GM19351 (cell line): ENCODE data around the gene ZNF644.

Experiments used
- ATAC-seq: cut with Tn5 transposase; IDR thresholded peaks from one replicate; pipeline ENCODE4 v1.9.1; 2021; ENCODE audit warnings: mild to moderate bottlenecking, moderate library complexity; ENCODE audit not compliant: unreplicated experiment

Gene ZNF644

GRCh38 chr1:90990779-90991178, 31.1 kb downstream of the ZNF644 start:
- ATAC-seq: no peak

DNA sequence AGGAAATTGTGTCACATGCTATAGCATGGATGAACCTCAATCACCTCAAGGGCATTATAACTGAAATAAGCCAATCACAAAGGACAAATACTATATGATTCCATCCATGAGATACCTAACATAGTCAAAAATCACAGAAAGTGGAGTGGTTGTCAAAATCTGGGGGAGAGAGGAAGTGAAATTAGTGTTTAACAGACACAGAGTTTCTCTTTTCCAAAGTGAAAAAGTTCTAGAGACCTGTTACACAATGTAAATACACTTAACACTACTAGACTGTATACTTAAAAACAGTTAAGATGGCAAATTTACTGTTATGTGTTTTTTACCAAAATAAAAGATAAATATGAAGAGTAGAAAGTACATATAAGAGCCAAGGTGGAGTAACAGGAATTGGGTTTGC, 31.8 kb downstream of the ZNF644 start:
- peak; percentile 71 for ATAC-seq

DNA sequence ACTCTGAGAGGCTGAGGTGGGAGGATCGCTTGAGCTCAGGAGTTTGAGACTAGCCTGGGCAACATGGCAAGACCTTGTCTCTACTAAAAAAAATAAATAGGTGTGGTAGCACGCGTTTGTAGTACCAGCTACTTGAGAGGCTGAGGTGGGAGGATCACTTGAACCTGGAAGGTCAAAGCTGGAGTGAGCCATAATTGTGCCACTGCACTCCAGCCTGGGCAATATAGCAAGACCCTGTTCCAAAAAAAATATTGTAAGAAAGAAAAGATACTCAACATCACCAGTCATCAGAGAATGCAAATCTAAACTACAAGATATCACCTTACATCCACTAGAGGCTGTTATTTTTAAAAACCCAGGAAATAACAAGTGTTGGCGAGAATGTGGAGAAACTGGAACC, 32.5 kb downstream of the ZNF644 start:
- no peak for ATAC-seq

DNA sequence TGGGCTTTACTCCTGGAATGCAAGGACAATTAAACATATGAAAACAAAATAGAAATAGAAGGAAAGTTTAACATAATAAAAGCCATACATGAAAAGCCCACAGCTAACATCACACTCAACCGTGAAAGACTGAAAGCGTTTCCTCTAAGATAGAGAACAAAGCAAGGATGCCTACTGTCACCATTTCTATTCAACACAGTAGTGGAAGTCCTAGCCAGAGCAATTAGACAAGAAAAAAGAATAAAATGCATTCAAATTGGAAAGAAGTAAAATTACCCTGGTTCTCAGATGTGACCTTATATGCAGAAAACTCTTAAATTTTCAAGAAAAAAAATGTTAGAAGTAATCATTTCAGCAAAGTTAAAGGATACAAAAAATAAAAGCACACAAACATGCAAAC, 34.0 kb downstream of the ZNF644 start:
- ATAC-seq: no peak

GRCh38 chr1:90986953-90987352, 34.9 kb downstream of the ZNF644 start:
- no peak for ATAC-seq

DNA sequence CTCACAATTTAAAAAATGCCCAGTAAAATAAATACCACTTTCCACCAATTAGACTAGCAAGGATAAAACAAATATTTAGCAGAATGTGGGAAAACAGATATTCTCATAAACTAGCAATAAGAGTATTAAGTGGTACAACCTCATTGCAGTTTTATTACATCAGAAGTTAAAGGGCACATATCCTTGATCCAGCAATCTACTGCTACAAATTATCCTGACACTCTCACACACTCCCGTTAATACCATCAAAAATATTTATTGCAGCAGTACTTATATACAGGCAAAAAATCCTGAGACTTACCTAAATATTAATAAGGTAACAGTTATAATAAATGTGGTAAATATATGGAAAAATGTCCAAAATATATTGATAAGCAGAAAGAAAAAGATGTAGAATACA, 44.3 kb downstream of the ZNF644 start:
- ATAC-seq: no peak

GRCh38 chr1:90973897-90974798, 47.7 kb downstream of the ZNF644 start:
- no peak for ATAC-seq

DNA sequence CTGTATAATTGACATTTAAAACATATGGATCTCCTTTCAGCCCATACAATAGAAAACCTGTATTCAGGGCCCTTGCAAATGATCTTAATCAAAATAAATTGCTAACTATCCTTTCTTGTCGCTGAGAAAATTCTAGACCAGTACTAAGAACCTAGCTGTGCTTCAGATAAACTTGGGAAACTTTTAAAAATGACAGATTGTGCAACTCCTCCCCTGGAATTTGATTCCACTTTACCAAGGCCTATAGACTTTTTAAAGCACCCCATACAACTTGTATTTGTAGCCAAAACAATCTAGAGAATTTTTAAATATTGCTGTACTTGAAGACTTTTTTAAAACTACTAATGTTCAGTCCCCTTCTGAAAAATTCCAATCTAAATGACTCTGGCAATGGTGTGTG, 51.6 kb downstream of the ZNF644 start:
- no peak for ATAC-seq

- ATAC-seq: no peak
Measured at GRCh38 chr1:90969241-90969640, 52.6 kb downstream of the ZNF644 start.

DNA sequence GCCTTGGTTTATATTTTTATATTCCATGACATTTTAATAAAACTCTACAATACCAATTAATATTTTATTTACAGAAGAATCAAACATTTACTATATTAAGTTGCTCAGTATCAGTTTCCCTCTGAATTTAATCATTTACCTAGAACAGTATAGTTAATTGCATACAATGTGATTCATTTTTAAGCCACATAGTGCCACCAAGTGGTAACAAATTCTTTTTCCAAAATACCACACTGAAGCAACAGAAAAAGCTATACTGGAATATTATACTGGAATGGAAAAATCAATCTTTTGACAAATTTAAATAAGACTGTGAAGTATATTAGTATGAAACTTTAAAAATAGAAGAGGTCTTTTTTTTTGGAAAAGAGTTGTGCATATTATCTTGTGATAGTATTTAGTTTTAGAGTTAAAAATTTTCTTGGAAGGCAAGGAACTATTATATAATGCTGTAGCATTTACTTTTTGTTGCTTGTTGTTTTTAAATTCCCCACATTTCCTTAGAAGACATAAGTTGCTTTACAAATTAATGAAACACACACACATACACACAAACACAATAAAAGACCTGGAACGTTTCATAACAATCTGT, 57.3 kb downstream of the ZNF644 start:
- ATAC-seq: no peak

DNA sequence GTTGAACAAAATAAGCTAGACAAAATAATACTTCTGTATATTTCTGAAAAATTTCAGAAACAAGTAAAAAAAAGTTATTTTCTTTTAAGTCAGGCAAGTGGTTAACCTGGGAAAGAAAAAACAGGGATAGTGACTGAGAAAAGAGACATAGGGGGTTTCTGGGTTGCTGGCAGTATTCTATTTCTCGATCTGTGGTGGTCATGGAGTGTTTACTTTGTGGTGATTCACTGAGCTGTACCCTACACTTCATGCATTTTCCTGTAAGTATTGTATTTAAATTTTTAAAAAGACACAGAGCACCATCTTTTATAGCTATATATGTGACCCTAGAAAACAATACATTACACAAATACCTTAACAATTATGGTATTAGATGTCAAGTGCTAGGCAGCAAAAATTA, 58.2 kb downstream of the ZNF644 start:
- no peak for ATAC-seq

DNA sequence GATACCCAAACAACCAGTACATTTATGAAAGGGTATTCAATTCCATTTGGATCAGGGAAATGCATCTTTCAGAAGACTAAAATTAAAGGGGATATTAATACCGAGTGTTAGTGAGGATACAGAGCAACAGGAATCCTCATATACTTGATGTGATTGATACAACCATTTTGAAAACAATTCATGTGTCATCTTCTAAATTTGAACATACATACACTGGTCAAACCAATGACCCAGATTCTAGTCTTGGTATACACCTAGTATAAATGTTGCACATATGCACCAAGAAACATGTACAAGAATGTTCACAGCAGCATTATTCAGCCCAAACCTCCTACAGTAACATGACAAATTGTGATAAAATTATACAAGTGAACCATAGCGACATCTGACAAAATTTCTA, 58.6 kb downstream of the ZNF644 start:
- ATAC-seq: no peak

GRCh38 chr1:90959352-90960206, 62.3 kb downstream of the ZNF644 start:
- no peak for ATAC-seq

GRCh38 chr1:90957497-90957896, 64.3 kb downstream of the ZNF644 start:
- no peak for ATAC-seq

GRCh38 chr1:90955769-90956168, 66.1 kb downstream of the ZNF644 start:
- no peak for ATAC-seq

DNA sequence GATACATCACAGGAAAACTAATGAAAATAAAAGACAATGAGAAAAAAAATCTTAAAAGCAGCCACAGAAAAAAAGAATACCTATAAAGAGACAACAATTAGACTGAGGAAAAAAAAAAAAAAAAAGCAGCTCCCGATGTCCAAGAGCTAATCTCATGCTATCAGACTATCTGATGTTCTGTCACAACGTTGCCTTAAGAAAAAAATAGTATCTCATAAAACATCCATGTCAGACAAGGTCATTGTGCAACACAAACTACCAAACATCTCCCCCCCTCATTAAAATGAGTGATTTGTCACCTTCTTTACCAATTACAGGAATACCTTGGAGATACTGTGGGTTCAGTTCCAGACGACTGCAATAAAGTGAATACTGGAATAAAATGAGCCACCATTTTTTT, 68.9 kb downstream of the ZNF644 start:
- no peak for ATAC-seq

GRCh38 chr1:90951009-90951408, 70.8 kb downstream of the ZNF644 start:
- no peak for ATAC-seq

DNA sequence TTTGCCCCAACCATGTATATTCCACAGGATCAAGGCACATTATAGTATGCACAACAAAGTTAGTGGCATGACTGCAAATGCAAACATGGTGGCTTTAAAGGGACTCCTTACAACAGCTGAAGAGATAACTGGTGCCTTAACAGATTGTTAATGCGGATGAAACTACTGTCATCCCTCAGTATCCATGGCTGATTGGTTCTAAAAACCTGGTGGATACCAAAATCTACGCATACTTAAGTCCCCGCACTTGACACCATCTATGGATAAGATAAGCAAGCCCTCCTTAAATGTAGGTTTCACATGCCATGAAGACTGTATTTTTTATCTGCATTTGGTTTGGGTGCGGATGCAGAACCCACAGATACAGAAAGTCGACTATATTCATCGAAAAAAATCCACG, 73.5 kb downstream of the ZNF644 start:
- ATAC-seq: no peak

GRCh38 chr1:90946630-90947029, 75.2 kb downstream of the ZNF644 start:
- ATAC-seq: no peak

DNA sequence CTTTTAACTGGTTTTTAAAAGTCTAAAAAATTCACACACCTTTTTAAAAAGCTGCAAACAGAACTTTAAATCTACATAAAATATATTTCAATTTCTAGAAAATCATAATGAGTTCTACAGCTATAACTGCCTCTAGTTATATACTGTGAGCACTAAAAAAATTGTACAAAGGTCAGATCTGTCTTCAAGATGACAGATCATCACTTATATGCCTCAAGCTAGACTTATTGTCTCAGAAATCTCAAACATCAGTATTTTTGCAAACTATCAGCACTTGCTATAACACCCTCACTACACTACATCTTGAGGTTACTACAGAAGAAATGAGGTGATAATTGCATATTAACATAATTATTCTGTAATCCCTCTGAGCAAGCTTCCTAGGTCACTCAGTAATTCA, 76.5 kb downstream of the ZNF644 start:
- no peak for ATAC-seq

DNA sequence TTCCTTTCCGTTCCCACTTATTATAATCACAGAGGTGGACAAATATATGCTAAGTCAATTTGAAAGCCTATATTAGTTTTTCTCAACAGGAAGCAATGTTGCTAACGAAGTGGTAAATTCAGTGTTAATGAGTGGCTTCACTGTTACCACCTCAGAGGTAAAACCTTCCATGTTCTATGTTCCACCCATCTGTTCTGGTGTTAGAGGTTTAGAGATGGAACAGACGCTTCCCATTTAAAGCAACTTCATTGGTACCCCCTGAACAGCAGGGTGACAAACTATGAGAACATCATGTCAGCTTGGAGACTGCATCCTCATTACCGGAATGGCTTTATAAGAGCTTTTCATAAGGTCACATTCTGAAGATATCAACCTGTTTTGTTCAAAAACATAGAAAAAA, 77.9 kb downstream of the ZNF644 start:
- ATAC-seq: no peak

GRCh38 chr1:90940746-90941145, 81.1 kb downstream of the ZNF644 start:
- no peak for ATAC-seq
